Left kidney (tissue), 2 donors: ENCODE results near the gene PNKD. TPM values are rescaled to one million over a fixed set of nuclear protein-coding genes. Genes with fewer than 3 reads are reported as not detected.

ENCODE experiments used
- DNase-seq: peaks from one replicate; pipeline ENCODE4 v3.0.0-alpha.2; 2013
- polyA plus RNA-seq: library from polyadenylated mRNA; unstranded; fragments of 120-200 nt; gene quantifications from one replicate; pipeline ENCODE4 v1.2.1, GENCODE V29; 2013; ENCODE audit not compliant: insufficient read length

PNKD gene
- polyA plus RNA-seq, 1 donor = 86.6 TPM

GRCh38 chr2:218253232-218253625, 17.1 kb upstream of the PNKD start:
- DNase-seq = no peak

GRCh38 chr2:218255446-218255845, 14.9 kb upstream of the PNKD start:
- no peak for DNase-seq

- no peak for DNase-seq
Measured at GRCh38 chr2:218256612-218257350, 13.5 kb upstream of the PNKD start.

GRCh38 chr2:218257390-218257981, 12.8 kb upstream of the PNKD start:
- no peak for DNase-seq

GRCh38 chr2:218259099-218259961, 11.0 kb upstream of the PNKD start:
- no peak for DNase-seq

GRCh38 chr2:218260166-218260565, 10.2 kb upstream of the PNKD start:
- no peak for DNase-seq

GRCh38 chr2:218260742-218261422, 9.4 kb upstream of the PNKD start, which contains the start of gene GPBAR1:
GPBAR1 (plus strand) TSS chr2:218261015; CDS start chr2:218262725, 1,710 bp downstream.
- DNase-seq = peak; percentile 70

- DNase-seq = no peak
Measured at GRCh38 chr2:218261423-218262236, 8.7 kb upstream of the PNKD start.

- DNase-seq = no peak
Measured at GRCh38 chr2:218262237-218262600, 8.1 kb upstream of the PNKD start.

GRCh38 chr2:218262631-218263586, 7.4 kb upstream of the PNKD start:
- DNase-seq = no peak

GRCh38 chr2:218263817-218264641, 6.3 kb upstream of the PNKD start:
- DNase-seq = no peak

- no peak for DNase-seq
Measured at GRCh38 chr2:218264773-218265561, 5.4 kb upstream of the PNKD start.

- no peak for DNase-seq
Measured at GRCh38 chr2:218265626-218266025, 4.7 kb upstream of the PNKD start.

GRCh38 chr2:218266316-218266979, 3.9 kb upstream of the PNKD start:
- no peak for DNase-seq

- no peak for DNase-seq
Measured at GRCh38 chr2:218267259-218267658, 3.1 kb upstream of the PNKD start.

GRCh38 chr2:218270721-218271486, 585 bp downstream of the PNKD start:
- no peak for DNase-seq

GRCh38 chr2:218271487-218271797, 1.1 kb downstream of the PNKD start:
- DNase-seq = no peak
